ENCODE measurements around the gene METTL14. TPM values are rescaled to one million over a fixed set of nuclear protein-coding genes. Genes with fewer than 3 reads are reported as not detected.
A peak's percentile ranks its signal among the peaks of the same experiment; 100 is the strongest.

METTL14 gene
- total and polyA plus RNA-seq, 3 donors from 2014 or later: 49.2 to 74.3 (median 54.8) TPM

DNA sequence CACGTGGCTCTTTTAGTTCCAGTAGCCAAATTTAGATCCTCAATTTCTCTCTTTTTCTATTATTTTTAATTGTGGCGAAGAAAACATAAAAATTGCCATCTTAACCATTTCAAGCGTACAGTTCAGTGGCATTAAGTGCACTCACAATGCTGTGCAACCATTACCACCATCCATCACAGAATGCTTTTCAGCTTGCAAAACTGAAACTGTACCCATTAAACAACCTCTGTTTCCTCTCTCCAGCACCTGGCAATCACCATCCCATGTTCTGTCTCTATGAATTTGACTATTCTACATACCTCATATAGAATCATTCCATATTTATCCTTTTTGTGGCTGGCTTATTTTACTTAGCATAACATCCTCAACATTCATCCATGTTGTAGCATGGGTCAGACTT lies 74.9 kb downstream of the METTL14 start:
- Histone ChIP-seq H3K4me3 (no peak overlapping the region), H3K9me3 (no peaks in the 10 kb centered on the region), H3K27me3 (no peaks in the 10 kb centered on the region), H3K27ac (peak overlapping the region in 1 of 2 donors; percentile 60), H3K36me3 (ENCODE audit: low read depth, missing control alignments) (no peaks in the 10 kb centered on the region), H3K4me1 (peaks cover 66% of the 10 kb centered on the region)
- intact Hi-C loops (cut with DNase I; ENCODE audit: low total_unique reads): loop anchor here (10.0 kb wide), 1 partner anchor 205 kb away; no protein-coding TSS in a partner anchor
- DNase-seq: no peak
- no peak for TF ChIP-seq POLR2A (IDR thresholded peaks at IDR 0.05)
- TF ChIP-seq, protein P1, sequence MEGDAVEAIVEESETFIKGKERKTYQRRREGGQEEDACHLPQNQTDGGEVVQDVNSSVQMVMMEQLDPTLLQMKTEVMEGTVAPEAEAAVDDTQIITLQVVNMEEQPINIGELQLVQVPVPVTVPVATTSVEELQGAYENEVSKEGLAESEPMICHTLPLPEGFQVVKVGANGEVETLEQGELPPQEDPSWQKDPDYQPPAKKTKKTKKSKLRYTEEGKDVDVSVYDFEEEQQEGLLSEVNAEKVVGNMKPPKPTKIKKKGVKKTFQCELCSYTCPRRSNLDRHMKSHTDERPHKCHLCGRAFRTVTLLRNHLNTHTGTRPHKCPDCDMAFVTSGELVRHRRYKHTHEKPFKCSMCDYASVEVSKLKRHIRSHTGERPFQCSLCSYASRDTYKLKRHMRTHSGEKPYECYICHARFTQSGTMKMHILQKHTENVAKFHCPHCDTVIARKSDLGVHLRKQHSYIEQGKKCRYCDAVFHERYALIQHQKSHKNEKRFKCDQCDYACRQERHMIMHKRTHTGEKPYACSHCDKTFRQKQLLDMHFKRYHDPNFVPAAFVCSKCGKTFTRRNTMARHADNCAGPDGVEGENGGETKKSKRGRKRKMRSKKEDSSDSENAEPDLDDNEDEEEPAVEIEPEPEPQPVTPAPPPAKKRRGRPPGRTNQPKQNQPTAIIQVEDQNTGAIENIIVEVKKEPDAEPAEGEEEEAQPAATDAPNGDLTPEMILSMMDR (IDR thresholded peaks at IDR 0.05): no peak
- WGBS, 2 donors: 84 to 92% methylated on average over 3 of the region's 3 CpGs

DNA sequence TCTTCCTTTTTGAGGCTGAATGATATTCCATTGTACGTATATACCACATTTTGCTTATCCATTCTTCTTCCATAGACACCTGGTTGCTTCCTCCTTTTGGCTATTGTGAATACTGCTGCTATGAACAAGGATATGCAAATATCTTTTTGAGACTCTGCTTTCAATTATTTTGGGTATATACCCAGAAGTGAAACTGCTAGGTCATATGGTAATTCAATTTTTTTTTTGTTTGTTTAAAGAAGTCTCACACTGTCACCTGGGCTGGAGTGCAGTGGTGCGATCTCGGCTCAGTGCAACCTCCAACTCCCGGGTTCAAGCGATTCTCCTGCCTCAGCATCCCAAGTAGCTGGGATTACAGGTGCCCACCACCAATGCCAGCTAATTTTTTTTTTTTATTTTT lies 75.3 kb downstream of the METTL14 start:
- WGBS, 2 donors: 96 to 98% methylated on average over 5 of the region's 5 CpGs
- Histone ChIP-seq H3K36me3 (ENCODE audit: low read depth, missing control alignments) (no peaks in the 10 kb centered on the region), H3K27ac (peak overlapping the region in 1 of 2 donors; percentile 66), H3K27me3 (no peaks in the 10 kb centered on the region), H3K4me3 (no peak overlapping the region), H3K9me3 (no peaks in the 10 kb centered on the region), H3K4me1 (peaks cover 69% of the 10 kb centered on the region)
- intact Hi-C loops (cut with DNase I; ENCODE audit: low total_unique reads): loop anchor here (10.0 kb wide), 1 partner anchor 204 kb away; no protein-coding TSS in a partner anchor
- DNase-seq: no peak
- no peak for TF ChIP-seq POLR2A (IDR thresholded peaks at IDR 0.05)
- TF ChIP-seq, protein P1 (IDR thresholded peaks at IDR 0.05): no peak

DNA sequence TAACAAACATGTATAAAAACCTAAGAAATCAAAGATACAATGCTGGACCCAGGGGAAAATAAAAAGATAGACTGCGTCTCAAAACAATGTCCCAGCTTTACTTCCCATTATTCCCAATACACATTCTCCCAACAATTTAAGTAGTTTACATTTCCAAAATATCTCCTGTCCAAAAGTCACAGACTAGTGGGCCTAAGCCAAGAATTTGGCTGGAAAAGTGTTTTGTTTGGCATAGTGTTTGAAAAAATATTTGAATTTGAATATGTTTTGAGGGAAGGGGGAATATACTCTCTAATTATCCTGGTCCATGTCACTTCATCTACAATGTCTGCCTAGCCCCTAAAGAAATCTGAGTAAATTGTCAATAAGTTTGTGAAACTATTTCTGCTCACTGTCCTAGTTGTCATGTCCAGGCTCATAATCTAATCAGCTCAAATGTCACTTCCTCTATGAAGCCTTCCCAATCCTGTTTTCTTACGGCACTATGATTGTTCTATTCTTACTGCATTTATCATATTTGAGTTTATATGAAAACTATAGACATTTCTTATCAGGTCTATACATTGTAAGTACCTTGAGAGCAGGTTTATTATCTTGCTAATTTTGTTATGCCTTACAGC lies 76.3 kb downstream of the METTL14 start:
- DNase-seq: no peak
- WGBS, 2 donors: 54 to 62% methylated on average over 2 of the region's 2 CpGs
- Histone ChIP-seq H3K4me3 (no peak overlapping the region), H3K27ac (peak overlapping the region; percentile 33 to 66), H3K27me3 (no peaks in the 10 kb centered on the region), H3K9me3 (no peaks in the 10 kb centered on the region), H3K36me3 (ENCODE audit: low read depth, missing control alignments) (no peaks in the 10 kb centered on the region), H3K4me1 (peaks cover 71% of the 10 kb centered on the region)
- intact Hi-C loops (cut with DNase I; ENCODE audit: low total_unique reads): loop anchor here (10.0 kb wide), 1 partner anchor 203 kb away; no protein-coding TSS in a partner anchor
- TF ChIP-seq, protein P1 (IDR thresholded peaks at IDR 0.05): no peak
- TF ChIP-seq POLR2A (IDR thresholded peaks at IDR 0.05): no peak

DNA sequence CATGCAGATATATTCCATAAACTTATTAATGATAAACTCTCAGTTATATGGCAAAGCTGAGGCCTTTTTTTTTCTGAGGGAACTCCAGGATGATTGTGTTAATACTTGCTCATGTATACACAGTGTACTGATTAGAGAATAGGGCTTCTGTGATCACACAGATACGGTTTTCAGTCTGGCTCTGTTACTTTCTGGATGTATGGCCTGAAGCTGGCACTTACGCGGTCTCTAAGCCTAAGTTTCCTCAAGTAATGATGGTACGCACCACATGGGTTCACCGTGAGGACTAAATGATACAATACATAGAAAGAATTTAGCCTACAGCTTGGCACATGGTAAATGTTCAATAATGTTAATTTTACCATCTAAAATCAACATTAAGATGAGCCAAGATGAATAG lies 77.0 kb downstream of the METTL14 start:
- DNase-seq: no peak
- Histone ChIP-seq H3K4me1 (peaks cover 65% of the 10 kb centered on the region), H3K27me3 (no peaks in the 10 kb centered on the region), H3K9me3 (no peaks in the 10 kb centered on the region), H3K4me3 (no peak overlapping the region), H3K36me3 (ENCODE audit: low read depth, missing control alignments) (no peaks in the 10 kb centered on the region), H3K27ac (peak overlapping the region; percentile 57 to 66)
- TF ChIP-seq, protein P1 (IDR thresholded peaks at IDR 0.05): no peak
- intact Hi-C loops (cut with DNase I; ENCODE audit: low total_unique reads): loop anchor here (10.0 kb wide), 1 partner anchor 203 kb away; no protein-coding TSS in a partner anchor
- 72 to 73% methylated on average over 5 of the region's 5 CpGs for WGBS, 2 donors
